GM12878 (cell line): ENCODE results near the gene BCAR3. TPM values are rescaled to one million over a fixed set of nuclear protein-coding genes. Genes with fewer than 3 reads are reported as not detected.

Source experiments
- ATAC-seq: fragments of 200-7000 bp; cut with Tn5 transposase; 3 replicates; pipeline ENCODE4 v1.9.1; 2020; ENCODE audit warnings: mild to moderate bottlenecking, moderate library complexity
- BruUV-seq: library from RNA; stranded (reverse); fragments of 400-500 nt; replicated peaks from 2 replicates; lab custom pipeline; 2021; lab: Mats Ljungman, UMichigan
- CTCF ChIA-PET: fragments of 300-600 bp; sonication (Branson Sonifier 250); formaldehyde crosslinking; extraction: SDS; loops from one replicate; lab custom pipeline; 2021; ENCODE audit warnings: inconsistent platforms; lab: Yijun Ruan, JAX
- POLR2A ChIA-PET: fragments of 350-600 bp; formaldehyde crosslinking; extraction: SDS; loops from one replicate; lab custom pipeline; 2021; ENCODE audit warnings: inconsistent platforms; lab: Charles Lee
- RAD21 ChIA-PET: fragments of 300-600 bp; sonication (Branson Sonifier 250); formaldehyde crosslinking; loops from one replicate; lab custom pipeline; 2023; ENCODE audit warnings: antibody characterized with exemption; ENCODE audit not compliant: unreplicated experiment; lab: Charles Lee
- SMC1A ChIA-PET: fragments of 300-600 bp; sonication (Branson Sonifier 250); formaldehyde crosslinking; loops from one replicate; lab custom pipeline; 2023; ENCODE audit not compliant: unreplicated experiment, uncharacterized antibody; lab: Charles Lee
- DNase-seq: peaks from one replicate; pipeline ENCODE4 v3.0.0-alpha.2; 2011; ENCODE audit warnings: low read depth, low spot score
- FAIRE-seq: peaks from 3 replicates; lab custom pipeline; 2011; peaks lifted over from hg19 to GRCh38; lab: Jason Lieb, UNC
- H2AFZ ChIP-seq: 2 replicates; pipeline ENCODE4 v1.6.0; 2011; ENCODE audit warnings: low read depth, low read length, control low read depth; ENCODE audit not compliant: control insufficient read depth
- H3K27ac ChIP-seq: 2 replicates; pipeline ENCODE4 v1.5.1; 2011; ENCODE audit warnings: control low read depth; ENCODE audit not compliant: control insufficient read depth, insufficient read depth
- H3K27me3 ChIP-seq, 2 experiments: replicated peaks in 1 of 2; 2 replicates each; pipeline versions ENCODE4 v1.6.0 to v1.6.1; 2011; ENCODE audit warnings: low read length in 1 of 2; ENCODE audit not compliant: control insufficient read depth in 2 of 2, insufficient read depth in 2 of 2
- H3K36me3 ChIP-seq, 2 experiments: 2 replicates each; pipeline ENCODE4 v1.5.1; 2011; ENCODE audit warnings: low read length in 1 of 2; ENCODE audit not compliant: control insufficient read depth in 2 of 2, insufficient read depth in 2 of 2
- H3K4me1 ChIP-seq: 2 replicates; pipeline ENCODE4 v1.6.1; 2011; ENCODE audit warnings: mild to moderate bottlenecking, low read length, moderate library complexity, mixed read lengths; ENCODE audit not compliant: control insufficient read depth, insufficient read depth
- H3K4me2 ChIP-seq: 2 replicates; pipeline ENCODE4 v1.6.0; 2011; ENCODE audit warnings: control low read depth; ENCODE audit not compliant: control insufficient read depth, insufficient read depth
- H3K4me3 ChIP-seq: fragments of 200-600 bp; sonication (generic); 2 replicates; pipeline ENCODE4 v1.5.1; 2016
- H3K79me2 ChIP-seq: 2 replicates; pipeline ENCODE4 v1.6.0; 2011; ENCODE audit warnings: low read length; ENCODE audit not compliant: control insufficient read depth, insufficient read depth
- H3K9ac ChIP-seq: 2 replicates; pipeline ENCODE4 v1.8.0; 2011; ENCODE audit warnings: low read length, control low read depth, mixed read lengths; ENCODE audit not compliant: control insufficient read depth, insufficient read depth
- H3K9me3 ChIP-seq: replicated peaks from 3 replicates; pipeline ENCODE4 v1.5.1; 2011; ENCODE audit warnings: mild to moderate bottlenecking, low read length; ENCODE audit not compliant: control insufficient read depth, insufficient read depth
- H4K20me1 ChIP-seq: 2 replicates; pipeline ENCODE4 v1.6.0; 2011; ENCODE audit not compliant: control insufficient read depth, insufficient read depth
- CHD4 ChIP-seq: fragments of 200-600 bp; sonication (generic); IDR thresholded peaks from 2 replicates; pipeline ENCODE4 v1.6.1; 2016; ENCODE audit warnings: mild to moderate bottlenecking
- DPF2 ChIP-seq: fragments of 450-650 bp; IDR thresholded peaks from 2 replicates; pipeline ENCODE4 v1.6.1; 2017; ENCODE audit warnings: mild to moderate bottlenecking
- HDGF ChIP-seq: fragments of 450-650 bp; IDR thresholded peaks from 2 replicates; pipeline ENCODE4 v1.6.1; 2016; ENCODE audit warnings: antibody characterized with exemption
- IKZF1 ChIP-seq: fragments of 450-650 bp; conservative IDR thresholded peaks from 2 replicates; pipeline ENCODE4 v1.6.1; 2017; ENCODE audit warnings: antibody characterized with exemption, mild to moderate bottlenecking
- MTA3 ChIP-seq: IDR thresholded peaks from 2 replicates; pipeline ENCODE4 v1.6.1; 2012; ENCODE audit warnings: low read length, inconsistent platforms, borderline replicate concordance
- NR2C2 ChIP-seq: IDR thresholded peaks from 2 replicates; pipeline ENCODE4 v1.6.1; 2011; ENCODE audit warnings: borderline replicate concordance, low read depth; ENCODE audit not compliant: control insufficient read depth, insufficient read length
- PML ChIP-seq: IDR thresholded peaks from 2 replicates; pipeline ENCODE4 v1.6.1; 2012; ENCODE audit warnings: low read length, inconsistent platforms
- POU2F2 ChIP-seq: IDR thresholded peaks from 3 replicates; pipeline ENCODE4 v1.6.1; 2011; ENCODE audit warnings: low read depth, mild to moderate bottlenecking, low read length, borderline replicate concordance
- RAD21 ChIP-seq: IDR thresholded peaks from 2 replicates; pipeline ENCODE4 v1.6.1; 2011; ENCODE audit warnings: mild to moderate bottlenecking, low read depth, low read length, moderate library complexity; ENCODE audit not compliant: insufficient read depth
- RFX5 ChIP-seq: IDR thresholded peaks from 2 replicates; pipeline ENCODE4 v1.6.1; 2011; ENCODE audit warnings: low read depth, low read length, improper control_type of control experiment
- SMAD5 ChIP-seq: IDR thresholded peaks from 2 replicates; pipeline ENCODE4 v1.6.1; 2016; ENCODE audit warnings: antibody characterized with exemption, low read depth
- SREBF2 ChIP-seq: IDR thresholded peaks from 2 replicates; pipeline ENCODE4 v1.6.1; 2012; ENCODE audit warnings: mild to moderate bottlenecking, low read length
- YBX1 ChIP-seq: fragments of 450-650 bp; IDR thresholded peaks from 2 replicates; pipeline ENCODE4 v1.6.1; 2016; ENCODE audit warnings: antibody characterized with exemption
- WGBS: methylation state at CpG from one replicate; pipeline ENCODE4 v1.1.6; 2016; ENCODE audit warnings: low lambda C conversion rate; ENCODE audit not compliant: insufficient replicate concordance, insufficient coverage; ENCODE audit errors: missing lambda C conversion rate; 5-methylcytosine and 5-hydroxymethylcytosine counted together
- in situ Hi-C: fragments of 300-500 bp; cut with MboI; formaldehyde crosslinking; loops from 9 replicates; pipeline ENCODE4 v1.14.3; 2018; ENCODE audit warnings: mixed read lengths
- intact Hi-C: fragments of 100-400 bp; cut with micrococcal nuclease; formaldehyde crosslinking; loops from one replicate; pipeline ENCODE4 v1.14.2; 2022; ENCODE audit not compliant: unreplicated experiment
- polyA plus RNA-seq, 11 experiments: library from polyadenylated mRNA; depleted of rRNA in 4 of 11; unstranded in 6 of 11; stranded (reverse) in 5 of 11; fragments of >200 nt; fragmentation: Nextera tagmentation in 4 of 11; fragmentation: Illumina TruSeq in 1 of 11; extraction: Ambion mirVana in 4 of 11; extraction: Trizol in 1 of 11; gene quantifications; 1 replicate in 1 of 11; 2 replicates in 10 of 11; pipeline versions ENCODE4 v1.2.1 to v1.2.3, GENCODE V29; 2011 to 2016; ENCODE audit warnings: inconsistent platforms in 2 of 11, missing spikeins in 2 of 11, low read depth in 1 of 11
- total RNA-seq, 4 experiments: library from RNA; depleted of rRNA in 3 of 4; stranded (reverse); fragments of >200 nt in 3 of 4; fragmentation: Illumina TruSeq in 1 of 4; extraction: Trizol in 1 of 4; gene quantifications; 2 replicates each; pipeline versions ENCODE4 v1.2.1 to v1.2.3, GENCODE V29; 2013 to 2021
- TF ChIP-seq, protein P1 (sequence below): fragments of 450-650 bp; IDR thresholded peaks from 2 replicates; pipeline ENCODE4 v1.6.1; 2017; ENCODE audit warnings: mild to moderate bottlenecking, moderate library complexity
- TF ChIP-seq, protein P2 (sequence below): IDR thresholded peaks from 2 replicates; pipeline ENCODE4 v1.6.1; 2011; ENCODE audit warnings: borderline replicate concordance, low read depth, mild to moderate bottlenecking, moderate library complexity, low read length; ENCODE audit not compliant: insufficient read depth, poor library complexity, severe bottlenecking
- TF ChIP-seq, protein P3 (sequence below): fragments of 450-650 bp; IDR thresholded peaks from 2 replicates; pipeline ENCODE4 v1.6.1; 2014; ENCODE audit warnings: mild to moderate bottlenecking
- TF ChIP-seq, protein P4 (sequence below): fragments of 450-650 bp; IDR thresholded peaks from 2 replicates; pipeline ENCODE4 v1.6.1; 2017; ENCODE audit warnings: antibody characterized with exemption, mild to moderate bottlenecking, moderate library complexity

The BCAR3 gene
- total and polyA plus RNA-seq, 10 of the 15 experiments (the other 5 are each of a cell fraction or from before 2014, with no cell fraction given), result 1.3 to 6.6 (median 1.8) TPM

DNA sequence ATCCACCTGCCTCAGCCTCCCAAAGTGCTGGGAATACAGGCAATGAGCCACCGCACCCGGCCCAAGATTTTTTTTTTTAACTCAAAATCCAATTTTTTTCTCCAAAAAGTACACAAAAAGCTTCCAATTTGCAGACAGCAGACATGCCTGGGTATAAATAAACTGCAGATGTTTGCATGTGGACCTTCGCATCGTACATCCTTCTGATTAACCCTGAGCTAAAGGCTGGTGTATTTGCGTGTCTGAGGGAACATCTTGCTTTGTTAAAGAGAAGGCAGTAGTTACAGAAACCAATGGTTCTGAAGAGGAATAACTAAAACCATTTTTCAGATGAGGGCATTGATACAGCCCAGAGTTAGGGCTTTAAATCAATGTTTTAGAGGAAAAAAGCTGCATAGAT, 12.7 kb downstream of the BCAR3 start:
- CTCF ChIA-PET, result interaction anchor here (1.1 to 4.2 kb wide), 8 partner anchors 10 to 364 kb away, joined by 3 to 28 read pairs (median 5); no protein-coding TSS in a partner anchor
- 95% methylated on average over 5 of the region's 5 CpGs for WGBS
- Histone ChIP-seq H3K4me1 (no peaks in the 10 kb centered on the region), H3K4me2 (no peak overlapping the region), H3K4me3 (no peak overlapping the region), H4K20me1 (no peaks in the 10 kb centered on the region), H3K9me3 (no peaks in the 10 kb centered on the region), H2AFZ (no peak overlapping the region), H3K27ac (no peak overlapping the region), H3K79me2 (no peaks in the 10 kb centered on the region), H3K9ac (no peak overlapping the region), H3K36me3 (no peaks in the 10 kb centered on the region), H3K27me3 (no peaks in the 10 kb centered on the region; a peak in 1 of 4 replicates)
- no TSS peak for BruUV-seq
- DNase-seq, result no peak
- in situ Hi-C loops (no loop called here), intact Hi-C loops (no loop called here)
- no peak for FAIRE-seq
- ATAC-seq, result no peak
- POLR2A ChIA-PET, result no interaction called here
- RAD21 ChIA-PET, result interaction anchor here (0.9 to 2.0 kb wide), 3 partner anchors 11 to 40 kb away, joined by 3 to 7 read pairs (median 6); partner anchors contain the start of gene BCAR3
- TF ChIP-seq PML, result no peak
- TF ChIP-seq CHD4, result no peak
- TF ChIP-seq, protein P1, sequence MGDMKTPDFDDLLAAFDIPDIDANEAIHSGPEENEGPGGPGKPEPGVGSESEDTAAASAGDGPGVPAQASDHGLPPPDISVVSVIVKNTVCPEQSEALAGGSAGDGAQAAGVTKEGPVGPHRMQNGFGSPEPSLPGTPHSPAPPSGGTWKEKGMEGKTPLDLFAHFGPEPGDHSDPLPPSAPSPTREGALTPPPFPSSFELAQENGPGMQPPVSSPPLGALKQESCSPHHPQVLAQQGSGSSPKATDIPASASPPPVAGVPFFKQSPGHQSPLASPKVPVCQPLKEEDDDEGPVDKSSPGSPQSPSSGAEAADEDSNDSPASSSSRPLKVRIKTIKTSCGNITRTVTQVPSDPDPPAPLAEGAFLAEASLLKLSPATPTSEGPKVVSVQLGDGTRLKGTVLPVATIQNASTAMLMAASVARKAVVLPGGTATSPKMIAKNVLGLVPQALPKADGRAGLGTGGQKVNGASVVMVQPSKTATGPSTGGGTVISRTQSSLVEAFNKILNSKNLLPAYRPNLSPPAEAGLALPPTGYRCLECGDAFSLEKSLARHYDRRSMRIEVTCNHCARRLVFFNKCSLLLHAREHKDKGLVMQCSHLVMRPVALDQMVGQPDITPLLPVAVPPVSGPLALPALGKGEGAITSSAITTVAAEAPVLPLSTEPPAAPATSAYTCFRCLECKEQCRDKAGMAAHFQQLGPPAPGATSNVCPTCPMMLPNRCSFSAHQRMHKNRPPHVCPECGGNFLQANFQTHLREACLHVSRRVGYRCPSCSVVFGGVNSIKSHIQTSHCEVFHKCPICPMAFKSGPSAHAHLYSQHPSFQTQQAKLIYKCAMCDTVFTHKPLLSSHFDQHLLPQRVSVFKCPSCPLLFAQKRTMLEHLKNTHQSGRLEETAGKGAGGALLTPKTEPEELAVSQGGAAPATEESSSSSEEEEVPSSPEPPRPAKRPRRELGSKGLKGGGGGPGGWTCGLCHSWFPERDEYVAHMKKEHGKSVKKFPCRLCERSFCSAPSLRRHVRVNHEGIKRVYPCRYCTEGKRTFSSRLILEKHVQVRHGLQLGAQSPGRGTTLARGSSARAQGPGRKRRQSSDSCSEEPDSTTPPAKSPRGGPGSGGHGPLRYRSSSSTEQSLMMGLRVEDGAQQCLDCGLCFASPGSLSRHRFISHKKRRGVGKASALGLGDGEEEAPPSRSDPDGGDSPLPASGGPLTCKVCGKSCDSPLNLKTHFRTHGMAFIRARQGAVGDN, result no peak
- TF ChIP-seq, protein P2, sequence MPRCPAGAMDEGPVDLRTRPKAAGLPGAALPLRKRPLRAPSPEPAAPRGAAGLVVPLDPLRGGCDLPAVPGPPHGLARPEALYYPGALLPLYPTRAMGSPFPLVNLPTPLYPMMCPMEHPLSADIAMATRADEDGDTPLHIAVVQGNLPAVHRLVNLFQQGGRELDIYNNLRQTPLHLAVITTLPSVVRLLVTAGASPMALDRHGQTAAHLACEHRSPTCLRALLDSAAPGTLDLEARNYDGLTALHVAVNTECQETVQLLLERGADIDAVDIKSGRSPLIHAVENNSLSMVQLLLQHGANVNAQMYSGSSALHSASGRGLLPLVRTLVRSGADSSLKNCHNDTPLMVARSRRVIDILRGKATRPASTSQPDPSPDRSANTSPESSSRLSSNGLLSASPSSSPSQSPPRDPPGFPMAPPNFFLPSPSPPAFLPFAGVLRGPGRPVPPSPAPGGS, result no peak
- TF ChIP-seq POU2F2, result no peak
- TF ChIP-seq MTA3, result no peak
- TF ChIP-seq, protein P3, sequence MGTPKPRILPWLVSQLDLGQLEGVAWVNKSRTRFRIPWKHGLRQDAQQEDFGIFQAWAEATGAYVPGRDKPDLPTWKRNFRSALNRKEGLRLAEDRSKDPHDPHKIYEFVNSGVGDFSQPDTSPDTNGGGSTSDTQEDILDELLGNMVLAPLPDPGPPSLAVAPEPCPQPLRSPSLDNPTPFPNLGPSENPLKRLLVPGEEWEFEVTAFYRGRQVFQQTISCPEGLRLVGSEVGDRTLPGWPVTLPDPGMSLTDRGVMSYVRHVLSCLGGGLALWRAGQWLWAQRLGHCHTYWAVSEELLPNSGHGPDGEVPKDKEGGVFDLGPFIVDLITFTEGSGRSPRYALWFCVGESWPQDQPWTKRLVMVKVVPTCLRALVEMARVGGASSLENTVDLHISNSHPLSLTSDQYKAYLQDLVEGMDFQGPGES, result no peak
- no peak for TF ChIP-seq DPF2
- TF ChIP-seq IKZF1, result no peak
- TF ChIP-seq, protein P4, sequence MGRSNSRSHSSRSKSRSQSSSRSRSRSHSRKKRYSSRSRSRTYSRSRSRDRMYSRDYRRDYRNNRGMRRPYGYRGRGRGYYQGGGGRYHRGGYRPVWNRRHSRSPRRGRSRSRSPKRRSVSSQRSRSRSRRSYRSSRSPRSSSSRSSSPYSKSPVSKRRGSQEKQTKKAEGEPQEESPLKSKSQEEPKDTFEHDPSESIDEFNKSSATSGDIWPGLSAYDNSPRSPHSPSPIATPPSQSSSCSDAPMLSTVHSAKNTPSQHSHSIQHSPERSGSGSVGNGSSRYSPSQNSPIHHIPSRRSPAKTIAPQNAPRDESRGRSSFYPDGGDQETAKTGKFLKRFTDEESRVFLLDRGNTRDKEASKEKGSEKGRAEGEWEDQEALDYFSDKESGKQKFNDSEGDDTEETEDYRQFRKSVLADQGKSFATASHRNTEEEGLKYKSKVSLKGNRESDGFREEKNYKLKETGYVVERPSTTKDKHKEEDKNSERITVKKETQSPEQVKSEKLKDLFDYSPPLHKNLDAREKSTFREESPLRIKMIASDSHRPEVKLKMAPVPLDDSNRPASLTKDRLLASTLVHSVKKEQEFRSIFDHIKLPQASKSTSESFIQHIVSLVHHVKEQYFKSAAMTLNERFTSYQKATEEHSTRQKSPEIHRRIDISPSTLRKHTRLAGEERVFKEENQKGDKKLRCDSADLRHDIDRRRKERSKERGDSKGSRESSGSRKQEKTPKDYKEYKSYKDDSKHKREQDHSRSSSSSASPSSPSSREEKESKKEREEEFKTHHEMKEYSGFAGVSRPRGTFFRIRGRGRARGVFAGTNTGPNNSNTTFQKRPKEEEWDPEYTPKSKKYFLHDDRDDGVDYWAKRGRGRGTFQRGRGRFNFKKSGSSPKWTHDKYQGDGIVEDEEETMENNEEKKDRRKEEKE, result no peak
- TF ChIP-seq RFX5, result no peak
- TF ChIP-seq YBX1, result no peak
- no peak for TF ChIP-seq RAD21
- no peak for TF ChIP-seq SREBF2
- no peak for TF ChIP-seq HDGF
- TF ChIP-seq SMAD5, result no peak
- TF ChIP-seq NR2C2, result no peak
- SMC1A ChIA-PET, result interaction anchor here (1.1 to 7.9 kb wide), 4 partner anchors 35 to 177 kb away, joined by 3 to 61 read pairs (median 22); no protein-coding TSS in a partner anchor
